DOHH2 (cell line): ENCODE data around the gene CLCN6.

Experiments used
- EZH2phosphoT487 ChIP-seq: fragments of 200-600 bp; sonication (generic); IDR thresholded peaks from 2 replicates; pipeline ENCODE4 v1.6.1; 2017; ENCODE audit warnings: borderline replicate concordance, mild to moderate bottlenecking, antibody characterized with exemption, low read length, moderate library complexity, mixed read lengths
- TF ChIP-seq, protein P1 (sequence below): fragments of 200-600 bp; sonication (generic); IDR thresholded peaks from one replicate; pipeline ENCODE4 v1.5.1; 2014; ENCODE audit warnings: antibody characterized with exemption, mild to moderate bottlenecking, low read depth, low read length; ENCODE audit not compliant: poor library complexity, severe bottlenecking

DNA sequence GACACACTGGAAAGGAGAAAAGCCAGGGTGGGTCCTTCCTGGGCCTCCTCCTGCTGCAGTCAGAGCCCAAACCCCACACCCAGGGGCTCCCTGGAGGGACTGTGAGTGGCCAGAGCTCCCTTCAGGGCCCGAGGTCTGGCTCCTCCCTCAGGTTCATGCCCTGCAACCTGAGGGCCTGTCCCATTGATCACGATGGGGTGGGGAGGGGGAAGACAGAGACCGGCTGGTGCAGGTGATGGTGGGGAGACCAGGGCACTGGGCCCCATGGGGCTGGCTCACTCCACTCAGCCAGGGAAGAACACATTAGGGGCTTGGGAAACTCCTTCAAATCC, 82.9 kb downstream of the CLCN6 start:
- TF ChIP-seq, protein P1, sequence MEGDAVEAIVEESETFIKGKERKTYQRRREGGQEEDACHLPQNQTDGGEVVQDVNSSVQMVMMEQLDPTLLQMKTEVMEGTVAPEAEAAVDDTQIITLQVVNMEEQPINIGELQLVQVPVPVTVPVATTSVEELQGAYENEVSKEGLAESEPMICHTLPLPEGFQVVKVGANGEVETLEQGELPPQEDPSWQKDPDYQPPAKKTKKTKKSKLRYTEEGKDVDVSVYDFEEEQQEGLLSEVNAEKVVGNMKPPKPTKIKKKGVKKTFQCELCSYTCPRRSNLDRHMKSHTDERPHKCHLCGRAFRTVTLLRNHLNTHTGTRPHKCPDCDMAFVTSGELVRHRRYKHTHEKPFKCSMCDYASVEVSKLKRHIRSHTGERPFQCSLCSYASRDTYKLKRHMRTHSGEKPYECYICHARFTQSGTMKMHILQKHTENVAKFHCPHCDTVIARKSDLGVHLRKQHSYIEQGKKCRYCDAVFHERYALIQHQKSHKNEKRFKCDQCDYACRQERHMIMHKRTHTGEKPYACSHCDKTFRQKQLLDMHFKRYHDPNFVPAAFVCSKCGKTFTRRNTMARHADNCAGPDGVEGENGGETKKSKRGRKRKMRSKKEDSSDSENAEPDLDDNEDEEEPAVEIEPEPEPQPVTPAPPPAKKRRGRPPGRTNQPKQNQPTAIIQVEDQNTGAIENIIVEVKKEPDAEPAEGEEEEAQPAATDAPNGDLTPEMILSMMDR: no peak
- no peak for TF ChIP-seq EZH2phosphoT487
